ENCODE results near the gene PNPLA7.
A peak's percentile ranks its signal among the peaks of the same experiment; 100 is the strongest.

PNPLA7 gene

GRCh38 chr9:137447722-137448601, 102.2 kb downstream of the PNPLA7 start:
- DNase-seq = no peak

- DNase-seq = peak; percentile 77
Observed at GRCh38 chr9:137446851-137447471, 103.2 kb downstream of the PNPLA7 start.

GRCh38 chr9:137445930-137446431, 104.2 kb downstream of the PNPLA7 start:
- DNase-seq = no peak

- DNase-seq = peak; percentile 62
Observed at GRCh38 chr9:137445275-137445807, 104.9 kb downstream of the PNPLA7 start.

- DNase-seq = no peak
Observed at GRCh38 chr9:137444106-137444790, 106.0 kb downstream of the PNPLA7 start.

GRCh38 chr9:137441935-137442321, 108.3 kb downstream of the PNPLA7 start:
- DNase-seq = no peak

- no peak for DNase-seq
Observed at GRCh38 chr9:137441289-137441934, 108.8 kb downstream of the PNPLA7 start, which contains the start of gene ENTPD8. ENTPD8 (minus strand) TSS chr9:137441357; CDS start chr9:137438285, 3,072 bp downstream.

GRCh38 chr9:137439158-137439714, 111.0 kb downstream of the PNPLA7 start:
- no peak for DNase-seq

- DNase-seq = no peak
Observed at GRCh38 chr9:137438591-137439157, 111.5 kb downstream of the PNPLA7 start.

GRCh38 chr9:137437691-137438590, 112.3 kb downstream of the PNPLA7 start:
- DNase-seq = no peak

GRCh38 chr9:137436761-137437600, 113.2 kb downstream of the PNPLA7 start:
- DNase-seq = no peak

GRCh38 chr9:137435980-137436760, 114.0 kb downstream of the PNPLA7 start:
- peak; percentile 59 for DNase-seq

GRCh38 chr9:137435381-137435891, 114.8 kb downstream of the PNPLA7 start:
- DNase-seq = no peak

- no peak for DNase-seq
Observed at GRCh38 chr9:137434498-137435380, 115.5 kb downstream of the PNPLA7 start.

GRCh38 chr9:137433916-137434431, 116.2 kb downstream of the PNPLA7 start:
- DNase-seq = no peak

GRCh38 chr9:137433349-137433915, 116.8 kb downstream of the PNPLA7 start:
- DNase-seq = no peak

Measured in MV-4-11 (cell line).